ENCODE data around the gene FOXP1.

- TF ChIP-seq YY1 (IDR thresholded peaks at IDR 0.05; ENCODE audit: low read depth, low read length) (no peak), CTCF (IDR thresholded peaks at IDR 0.05; ENCODE audit: control extremely low read depth in 1 of 3, insufficient read depth in 1 of 3, low read depth in 1 of 3, low read length in 3 of 3) (no peak), USF2 (IDR thresholded peaks at IDR 0.05; ENCODE audit: low read length) (no peak), JUN (IDR thresholded peaks at IDR 0.05; ENCODE audit: low read depth, low read length) (no peak), CBX8 (IDR thresholded peaks at IDR 0.05; ENCODE audit: borderline replicate concordance, low read depth, low read length) (no peak), HDAC2 (IDR thresholded peaks at IDR 0.05; ENCODE audit: borderline replicate concordance in 1 of 2, low read depth in 2 of 2, low read length in 2 of 2) (no peak), ATF3 (IDR thresholded peaks at IDR 0.05; ENCODE audit: insufficient read depth, low read depth, low read length) (no peak), EZH2 (IDR thresholded peaks at IDR 0.05; ENCODE audit: low read depth, low read length, severe bottlenecking) (no peak), SAP30 (IDR thresholded peaks at IDR 0.05; ENCODE audit: insufficient read depth, insufficient replicate concordance, low read length) (no peak)
Observed at GRCh38 chr3:71288269-71288930, 295.1 kb downstream of the FOXP1 start.

All from H1 (cell line).